Measurements from ENCODE around the gene KRT13. TPM values are rescaled to one million over a fixed set of nuclear protein-coding genes. Genes with fewer than 3 reads are reported as not detected.

KRT13 gene
- total and polyA plus RNA-seq, 2 donors (not counting 1 experiment from before 2014, with no cell fraction given) = not detected

- H3K9me3 ChIP-seq (ENCODE audit: control insufficient read depth, insufficient read depth, low read depth, low read length) = no peaks in the 10 kb centered on the region
- no peak overlapping the region for H3K4me3 ChIP-seq (replicated peaks in 1 of 4; ENCODE audit: control extremely low read depth in 1 of 4, insufficient read depth in 1 of 4, low read depth in 3 of 4, low read length in 4 of 4)
- no peaks in the 10 kb centered on the region for H3K36me3 ChIP-seq (ENCODE audit: control insufficient read depth, insufficient read depth, low read length)
- no peaks in the 10 kb centered on the region for H3K79me2 ChIP-seq (ENCODE audit: control insufficient read depth, insufficient read depth, low read length)
- H3K4me1 ChIP-seq (ENCODE audit: control insufficient read depth, extremely low read depth, insufficient read depth, low read length) = peaks cover 11% of the 10 kb centered on the region
- no peak overlapping the region for H3K27ac ChIP-seq (ENCODE audit: insufficient read depth, low read length)
- no peaks in the 10 kb centered on the region for H4K20me1 ChIP-seq (ENCODE audit: control insufficient read depth, extremely low read depth, insufficient read depth, low read length)
- no peaks in the 10 kb centered on the region for H3K27me3 ChIP-seq (ENCODE audit: control insufficient read depth, insufficient read depth, low read length)
- TF ChIP-seq EZH2 (IDR thresholded peaks at IDR 0.05; ENCODE audit: low read length, missing control alignments) = no peak
- TF ChIP-seq CTCF (conservative IDR thresholded peaks at IDR 0.05 in 1 of 2, IDR thresholded peaks at IDR 0.05 in 1 of 2; ENCODE audit: low read depth in 1 of 2, low read length in 2 of 2) = no peak
- no peak overlapping the region for H3K9ac ChIP-seq (ENCODE audit: insufficient read depth, low read length)
- no peak for DNase-seq (ENCODE audit: low read depth in 2 of 2)
- no peak overlapping the region for H3K4me2 ChIP-seq (ENCODE audit: extremely low read depth, insufficient read depth, low read length)
- H2AFZ ChIP-seq (ENCODE audit: low read length) = no peak overlapping the region
Observed at GRCh38 chr17:41518031-41518430, 12.6 kb upstream of the KRT13 start.

- Histone ChIP-seq H3K4me1 (ENCODE audit: control insufficient read depth, extremely low read depth, insufficient read depth, low read length) (peaks cover 7% of the 10 kb centered on the region), H2AFZ (ENCODE audit: low read length) (no peak overlapping the region), H3K9me3 (ENCODE audit: control insufficient read depth, insufficient read depth, low read depth, low read length) (no peaks in the 10 kb centered on the region), H3K9ac (ENCODE audit: insufficient read depth, low read length) (no peak overlapping the region), H3K79me2 (ENCODE audit: control insufficient read depth, insufficient read depth, low read length) (no peaks in the 10 kb centered on the region), H3K4me3 (replicated peaks in 1 of 4; ENCODE audit: control extremely low read depth in 1 of 4, insufficient read depth in 1 of 4, low read depth in 3 of 4, low read length in 4 of 4) (no peak overlapping the region), H4K20me1 (ENCODE audit: control insufficient read depth, extremely low read depth, insufficient read depth, low read length) (no peaks in the 10 kb centered on the region), H3K27me3 (ENCODE audit: control insufficient read depth, insufficient read depth, low read length) (no peaks in the 10 kb centered on the region), H3K36me3 (ENCODE audit: control insufficient read depth, insufficient read depth, low read length) (no peaks in the 10 kb centered on the region), H3K4me2 (ENCODE audit: extremely low read depth, insufficient read depth, low read length) (no peak overlapping the region), H3K27ac (ENCODE audit: insufficient read depth, low read length) (no peak overlapping the region)
- DNase-seq (ENCODE audit: low read depth in 2 of 2) = no peak
- TF ChIP-seq EZH2 (IDR thresholded peaks at IDR 0.05; ENCODE audit: low read length, missing control alignments) (no peak), CTCF (conservative IDR thresholded peaks at IDR 0.05 in 1 of 2, IDR thresholded peaks at IDR 0.05 in 1 of 2; ENCODE audit: low read depth in 1 of 2, low read length in 2 of 2) (no peak)
Observed at GRCh38 chr17:41516830-41517283, 11.4 kb upstream of the KRT13 start.

- Histone ChIP-seq H3K4me2 (ENCODE audit: extremely low read depth, insufficient read depth, low read length) (no peak overlapping the region), H3K9me3 (ENCODE audit: control insufficient read depth, insufficient read depth, low read depth, low read length) (no peaks in the 10 kb centered on the region), H4K20me1 (ENCODE audit: control insufficient read depth, extremely low read depth, insufficient read depth, low read length) (no peaks in the 10 kb centered on the region), H3K9ac (ENCODE audit: insufficient read depth, low read length) (no peak overlapping the region), H3K4me1 (ENCODE audit: control insufficient read depth, extremely low read depth, insufficient read depth, low read length) (peaks cover 2% of the 10 kb centered on the region), H3K27me3 (ENCODE audit: control insufficient read depth, insufficient read depth, low read length) (no peaks in the 10 kb centered on the region), H3K79me2 (ENCODE audit: control insufficient read depth, insufficient read depth, low read length) (no peaks in the 10 kb centered on the region), H2AFZ (ENCODE audit: low read length) (no peak overlapping the region), H3K27ac (ENCODE audit: insufficient read depth, low read length) (no peak overlapping the region), H3K36me3 (ENCODE audit: control insufficient read depth, insufficient read depth, low read length) (no peaks in the 10 kb centered on the region), H3K4me3 (replicated peaks in 1 of 4; ENCODE audit: control extremely low read depth in 1 of 4, insufficient read depth in 1 of 4, low read depth in 3 of 4, low read length in 4 of 4) (no peak overlapping the region)
- DNase-seq (ENCODE audit: low read depth in 2 of 2) = no peak
- TF ChIP-seq EZH2 (IDR thresholded peaks at IDR 0.05; ENCODE audit: low read length, missing control alignments) (no peak), CTCF (conservative IDR thresholded peaks at IDR 0.05 in 1 of 2, IDR thresholded peaks at IDR 0.05 in 1 of 2; ENCODE audit: low read depth in 1 of 2, low read length in 2 of 2) (no peak)
Observed at GRCh38 chr17:41516147-41516829, 10.9 kb upstream of the KRT13 start.

All from fibroblast of lung (primary cell).